NCI-H510A treated with DMSO at 0.1 percent for 48 hours (cell line): ENCODE data around the gene TAF1C.

Experiments used
- DNase-seq: peaks from one replicate; lab custom pipeline; 2025; lab: John Stamatoyannopoulos, UW

TAF1C gene

DNA sequence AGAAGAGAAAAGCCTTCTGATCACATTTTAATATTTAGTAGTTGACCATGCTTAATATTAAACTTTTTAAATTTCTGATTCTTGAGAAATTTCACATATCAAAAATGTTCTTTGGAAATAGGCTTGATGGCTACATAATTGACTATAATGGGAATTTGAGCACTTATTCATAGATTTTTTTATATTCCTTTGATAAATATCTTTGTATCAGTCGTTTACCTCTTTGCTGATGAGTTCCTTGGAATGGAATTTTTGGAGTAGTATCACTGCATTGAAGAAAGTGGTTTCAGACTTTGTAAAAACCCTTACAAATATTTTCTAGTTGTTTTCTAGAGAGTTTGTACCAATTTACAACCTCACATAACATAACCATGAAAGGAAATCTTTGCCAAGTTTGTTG is 27.1 kb downstream of the TAF1C start:
- DNase-seq = no peak

DNA sequence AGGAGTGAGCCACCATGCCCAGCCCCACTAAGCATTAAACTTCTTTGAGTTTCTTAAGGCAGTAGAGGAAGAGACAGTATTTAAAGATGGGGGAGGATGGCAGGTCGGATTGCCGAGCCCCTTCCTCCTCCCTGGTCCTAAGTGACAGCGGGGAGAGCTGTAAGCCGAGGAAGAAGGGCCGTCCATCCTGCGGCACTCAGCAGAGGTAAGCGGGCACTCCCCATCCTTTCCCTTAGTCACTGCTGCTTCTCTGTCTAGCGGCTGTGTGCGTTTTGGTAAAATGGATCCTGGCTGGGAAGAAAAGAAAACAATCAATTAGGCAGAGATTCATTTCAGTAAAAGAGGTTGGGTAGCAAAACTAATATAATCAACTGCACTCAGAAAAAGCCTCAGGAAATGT is 27.9 kb downstream of the TAF1C start:
- no peak for DNase-seq

DNA sequence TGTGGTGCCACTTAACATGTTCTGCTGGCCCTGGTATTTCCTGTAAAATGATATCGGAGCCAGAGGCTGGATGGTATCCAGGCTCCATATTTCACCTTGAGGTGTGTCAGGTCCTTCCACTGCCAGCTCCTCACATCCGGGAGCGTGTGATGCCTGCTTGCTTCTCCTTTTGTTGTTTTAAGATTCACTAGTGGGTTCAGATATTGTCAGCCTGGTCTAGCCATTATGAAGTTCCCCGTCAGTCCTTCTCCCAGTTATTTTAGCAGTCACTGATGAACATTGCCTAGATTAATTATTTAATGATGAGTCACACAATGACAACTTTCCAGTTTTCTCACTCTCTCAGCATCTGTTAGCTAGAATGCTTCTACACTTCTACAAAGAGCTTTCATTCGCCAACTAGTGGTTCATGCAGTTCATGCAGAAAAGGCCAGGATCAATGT is 30.5 kb downstream of the TAF1C start:
- DNase-seq = no peak

DNA sequence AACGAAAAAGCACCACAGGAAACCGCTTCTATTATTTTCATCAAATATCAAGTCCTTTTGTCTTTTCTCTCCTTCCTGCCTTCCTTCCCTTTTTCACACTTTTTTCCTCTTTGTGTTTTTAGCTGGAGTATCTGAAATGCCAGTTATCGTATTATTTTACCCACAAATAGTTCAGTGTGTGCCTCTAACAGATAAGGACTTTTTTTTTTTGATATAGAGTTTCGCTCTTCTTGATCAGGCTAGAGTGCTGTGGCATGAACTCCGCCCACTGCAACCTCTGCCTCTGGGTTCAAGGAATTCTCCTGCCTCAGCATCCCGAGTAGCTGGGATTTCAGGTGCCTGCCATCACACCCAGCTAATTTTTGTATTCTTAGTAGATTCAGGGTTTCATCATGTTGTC is 31.1 kb downstream of the TAF1C start:
- no peak for DNase-seq

DNA sequence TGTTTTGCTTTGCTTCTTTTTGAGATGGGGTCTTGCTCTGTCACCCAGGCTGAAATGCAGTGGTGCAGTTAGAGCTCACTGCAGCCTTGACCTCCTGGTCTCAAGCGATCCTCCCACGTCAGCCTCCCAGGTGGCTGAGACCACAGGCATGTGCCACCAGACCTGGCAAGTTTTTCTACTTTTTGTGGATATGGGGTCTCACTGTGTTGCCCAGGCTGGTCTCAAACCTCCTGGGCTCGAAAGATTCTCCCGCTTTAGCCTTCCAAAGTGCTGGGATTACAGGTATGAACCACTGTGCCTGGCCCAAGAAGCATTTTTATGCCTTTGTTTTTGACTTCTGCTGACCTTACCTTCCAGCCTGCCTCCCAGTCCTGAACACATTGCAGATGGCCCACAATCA is 31.6 kb downstream of the TAF1C start:
- no peak for DNase-seq

DNA sequence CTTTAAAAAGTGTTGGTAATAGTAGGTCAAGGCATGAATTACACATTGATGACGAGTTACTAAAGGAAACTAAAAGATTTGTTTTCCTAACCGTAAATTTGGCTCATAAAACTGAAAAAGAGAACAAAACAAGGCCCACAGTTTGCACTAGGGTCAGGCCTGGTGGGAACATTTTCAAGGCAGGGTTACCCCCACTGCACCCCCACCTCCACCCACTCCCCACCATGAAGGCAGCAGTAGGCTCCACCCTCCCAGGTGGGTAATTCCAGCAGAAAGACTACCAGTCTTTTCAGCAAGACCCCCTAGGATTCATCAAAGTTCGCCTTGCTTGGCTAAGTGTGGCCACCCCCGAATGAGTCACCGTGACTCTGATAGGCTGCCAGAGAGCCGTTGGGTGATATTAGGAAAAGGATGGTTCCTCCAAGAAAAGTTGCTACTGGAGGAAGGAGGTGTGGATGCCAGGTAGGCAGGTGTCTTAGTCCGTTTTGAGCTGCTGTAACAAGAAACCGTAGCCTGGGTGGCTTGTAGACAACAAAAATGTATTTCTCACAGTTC is 33.1 kb downstream of the TAF1C start:
- no peak for DNase-seq

DNA sequence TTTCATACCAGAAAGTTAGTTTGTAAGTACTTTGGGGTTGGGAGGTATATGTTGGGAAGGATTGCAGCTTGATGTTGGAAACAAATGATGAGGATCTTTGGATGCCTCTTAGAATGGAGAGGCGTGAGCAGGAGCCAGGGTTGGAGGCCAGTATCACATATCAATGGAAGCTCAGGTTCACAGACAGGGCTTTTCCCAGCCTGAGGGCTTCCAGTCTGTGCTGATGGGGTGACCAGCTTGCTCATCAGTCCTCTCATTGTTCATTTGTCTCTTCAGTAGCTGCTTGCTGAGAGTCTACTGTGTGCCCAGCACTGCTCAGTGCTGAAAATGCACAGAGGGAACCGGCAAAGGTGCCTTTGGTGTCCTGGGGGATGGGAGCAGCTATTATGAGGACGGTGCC is 35.9 kb downstream of the TAF1C start:
- no peak for DNase-seq

DNA sequence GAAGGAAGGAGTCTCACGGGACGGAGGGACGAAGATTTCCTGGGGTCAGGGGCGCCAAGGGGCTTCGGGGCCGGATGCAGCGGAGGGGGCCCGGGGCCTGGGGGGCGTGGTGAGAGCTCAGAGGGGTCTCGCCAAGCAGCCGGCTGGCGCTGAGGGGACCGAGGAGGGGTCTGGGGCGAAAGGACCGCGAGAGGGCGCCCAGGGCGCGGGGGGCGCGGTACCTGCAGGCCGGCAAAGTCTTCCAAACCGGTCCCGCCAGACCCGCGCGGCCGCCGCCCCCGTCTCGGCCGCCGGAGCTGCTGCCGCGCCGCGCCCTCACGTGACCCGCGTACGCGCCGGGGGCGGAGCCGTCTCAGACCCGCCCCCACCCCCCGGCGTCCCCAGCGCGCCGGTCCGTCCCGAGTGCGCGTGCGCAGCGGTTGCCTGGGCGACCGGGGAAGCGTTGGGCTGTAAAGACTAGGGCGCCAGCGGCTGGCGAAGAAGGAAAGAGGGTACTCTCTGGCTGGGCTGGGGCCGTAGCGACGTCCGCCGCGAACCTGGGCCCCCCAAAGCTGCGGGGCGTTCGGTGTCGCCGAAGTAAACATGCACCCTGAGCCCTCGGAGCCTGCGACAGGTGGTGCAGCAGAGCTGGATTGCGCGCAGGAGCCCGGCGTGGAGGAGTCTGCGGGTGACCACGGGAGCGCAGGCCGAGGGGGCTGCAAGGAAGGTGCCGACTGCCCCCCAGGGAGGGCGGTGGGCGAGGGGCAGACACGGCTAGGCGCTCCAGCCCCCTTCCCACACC is 41.8 kb downstream of the TAF1C start, which contains the start of the genes DNAAF1 and HSDL1:
Gene DNAAF1 (plus strand): TSS at position 450 of the 781 bp plus-strand sequence. CDS start 133 bp downstream, at position 583.
Gene HSDL1 (minus strand): TSS at position 319 of the 781 bp plus-strand sequence. CDS start 13,856 bp downstream, outside the sequence.
- DNase-seq = peak; percentile 77

DNA sequence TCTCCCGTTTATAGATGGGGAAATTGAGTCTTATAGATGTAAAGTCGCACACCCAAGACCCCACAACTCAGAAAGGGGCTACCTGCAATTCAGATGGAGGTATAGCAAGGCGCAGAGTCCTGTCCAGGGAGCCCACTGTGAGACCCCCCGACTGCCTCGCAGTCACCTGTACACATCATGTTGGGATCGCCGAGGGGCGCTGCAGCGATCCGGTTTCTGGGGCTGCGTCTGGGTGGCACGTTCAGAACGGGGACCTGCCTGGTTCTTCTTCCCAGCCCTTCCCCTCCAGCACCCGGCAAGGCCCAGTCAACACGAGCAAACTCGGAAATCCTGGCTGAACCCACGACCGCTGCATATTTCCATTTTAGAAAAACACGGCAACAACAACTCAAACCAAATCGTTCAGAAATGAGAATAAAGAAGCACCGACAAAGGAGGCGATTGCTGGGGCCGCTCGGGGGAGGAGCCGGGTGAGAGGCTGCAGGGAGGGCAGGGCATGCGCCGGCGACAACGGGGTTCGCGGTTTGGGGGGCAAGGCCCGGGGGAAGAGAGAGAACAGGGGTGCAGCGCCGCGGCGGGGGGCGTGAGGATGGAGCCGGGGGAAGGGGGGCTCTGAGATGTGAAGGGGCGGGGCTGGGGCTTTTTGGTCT is 42.5 kb downstream of the TAF1C start:
- DNase-seq = peak; percentile 25

DNA sequence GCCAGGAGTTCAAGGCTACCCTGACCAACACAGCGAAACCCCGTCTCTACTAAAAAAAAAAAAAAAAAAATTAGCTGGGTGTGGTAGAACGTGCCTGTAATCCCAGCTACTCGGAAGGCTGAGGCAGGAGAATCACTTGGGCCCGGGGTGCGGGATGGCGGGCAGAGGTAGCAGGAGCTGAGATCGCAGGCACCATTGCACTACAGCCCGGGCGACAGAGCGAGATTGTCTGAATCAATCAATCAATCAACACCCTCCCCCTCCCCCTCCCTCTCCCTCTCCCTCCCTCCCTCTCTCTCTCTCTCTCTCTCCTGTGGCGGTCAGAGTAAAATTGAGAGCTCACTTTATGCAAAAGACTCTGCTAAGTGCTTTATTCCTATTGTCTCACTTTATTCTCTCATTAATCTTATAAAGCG is 43.1 kb downstream of the TAF1C start:
- DNase-seq = peak; percentile 38

DNA sequence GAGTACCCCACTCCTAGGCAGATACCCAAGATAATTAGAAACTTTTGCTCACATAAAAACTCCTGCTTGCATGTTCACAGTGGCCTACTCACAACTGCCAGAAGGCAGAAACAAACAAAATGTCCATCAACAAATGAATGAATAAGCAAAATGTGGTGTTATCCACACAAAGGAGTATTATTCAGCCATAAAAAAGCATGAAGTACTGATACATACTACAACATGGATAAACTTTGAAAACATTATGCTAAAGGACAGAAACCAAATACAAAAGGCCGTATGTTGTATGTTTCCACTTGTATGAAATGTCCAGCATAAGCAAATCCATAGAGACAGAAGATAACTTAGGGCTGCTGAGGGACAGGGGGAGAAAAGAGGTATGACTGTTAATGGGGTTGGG is 43.8 kb downstream of the TAF1C start:
- no peak for DNase-seq

DNA sequence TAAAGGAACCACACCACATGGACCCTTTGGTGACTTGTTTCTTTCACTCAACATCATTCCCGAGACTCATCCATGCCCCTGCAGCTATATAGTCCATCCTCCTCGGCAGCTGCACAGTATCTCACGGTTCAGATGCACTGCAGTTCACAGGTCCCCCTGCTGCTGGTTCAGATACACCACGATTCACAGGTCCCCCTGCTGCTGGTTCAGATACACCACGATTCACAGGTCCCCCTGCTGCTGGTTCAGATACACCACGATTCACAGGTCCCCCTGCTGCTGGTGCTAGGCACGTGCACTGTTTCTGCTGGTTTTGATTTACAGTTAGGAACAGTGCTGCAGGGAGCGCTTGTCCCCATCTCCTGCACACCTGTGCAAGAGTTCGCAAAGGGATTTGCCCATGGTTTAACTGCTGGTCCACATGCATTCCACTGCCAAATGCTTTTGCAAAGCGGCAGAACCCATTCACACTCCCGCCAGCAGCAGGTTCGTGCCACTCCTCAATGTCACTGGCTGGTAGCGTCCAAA is 45.6 kb downstream of the TAF1C start:
- peak; percentile 14 for DNase-seq

DNA sequence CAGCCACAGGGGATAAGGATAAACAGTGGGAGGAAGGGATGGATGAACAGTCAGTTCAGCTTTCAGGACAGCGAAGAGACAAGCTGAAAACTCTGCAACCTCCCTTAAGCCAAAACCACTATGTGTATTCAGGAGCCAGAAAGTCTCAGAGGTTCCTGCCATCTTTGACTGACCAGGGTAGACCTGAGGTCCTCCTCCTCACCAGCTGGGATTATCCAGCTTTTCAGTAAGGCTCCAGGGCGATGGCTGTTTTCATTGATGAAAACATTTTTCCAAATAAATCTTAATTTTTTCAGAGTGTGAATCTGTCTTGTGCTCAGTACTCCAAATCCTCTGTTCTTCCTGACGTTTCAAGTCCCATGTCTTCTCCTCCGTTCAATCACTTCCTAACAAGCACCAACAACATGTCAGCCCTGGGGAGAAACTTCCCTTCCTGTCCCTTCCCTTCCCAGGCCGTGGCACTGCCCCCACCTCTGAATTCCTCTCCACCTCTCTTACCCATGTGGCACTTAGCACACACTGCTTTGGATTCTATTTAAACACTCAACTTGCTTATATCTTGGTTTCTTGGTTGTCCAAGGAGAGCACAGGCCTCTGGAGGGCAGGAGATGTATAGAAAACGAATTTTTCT is 47.1 kb downstream of the TAF1C start:
- DNase-seq = no peak

DNA sequence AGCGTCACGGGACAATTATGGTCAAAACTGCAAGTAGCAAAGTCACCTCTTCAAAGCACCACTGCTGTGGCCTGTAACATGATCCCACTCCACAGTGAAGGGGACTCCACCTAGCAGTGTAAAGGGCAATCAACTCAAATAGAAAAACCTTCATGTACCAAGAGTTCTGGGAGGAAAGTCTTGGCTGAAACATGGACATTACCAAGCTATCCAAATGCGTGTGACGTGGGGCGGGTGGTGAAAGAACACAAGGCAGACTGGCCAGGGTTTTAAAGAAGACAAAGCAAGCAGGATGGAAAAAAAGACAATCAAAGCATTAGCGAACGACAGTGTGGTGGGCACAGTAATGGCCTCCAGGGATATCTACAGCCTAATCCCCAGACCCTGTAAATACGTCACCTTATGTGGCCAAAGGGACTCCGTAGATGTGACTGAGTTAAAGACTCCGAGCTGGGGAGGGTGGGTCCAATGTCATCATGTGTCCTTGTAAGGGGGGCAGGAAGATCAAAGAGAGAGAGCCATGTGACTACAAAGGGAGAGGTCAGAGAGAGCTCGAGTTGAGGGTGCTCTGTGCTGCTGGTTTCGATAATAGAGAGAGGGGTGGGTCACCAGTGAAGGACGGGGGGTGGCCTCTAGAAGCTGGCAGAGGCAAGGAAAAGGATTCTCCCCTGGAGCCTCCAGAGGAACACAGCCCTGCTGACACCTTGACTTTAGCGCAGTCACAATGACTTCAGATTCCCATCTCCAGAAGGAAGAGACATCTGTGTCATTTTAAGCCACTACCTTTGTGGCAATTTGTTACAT is 47.8 kb downstream of the TAF1C start:
- peak; percentile 96 for DNase-seq

DNA sequence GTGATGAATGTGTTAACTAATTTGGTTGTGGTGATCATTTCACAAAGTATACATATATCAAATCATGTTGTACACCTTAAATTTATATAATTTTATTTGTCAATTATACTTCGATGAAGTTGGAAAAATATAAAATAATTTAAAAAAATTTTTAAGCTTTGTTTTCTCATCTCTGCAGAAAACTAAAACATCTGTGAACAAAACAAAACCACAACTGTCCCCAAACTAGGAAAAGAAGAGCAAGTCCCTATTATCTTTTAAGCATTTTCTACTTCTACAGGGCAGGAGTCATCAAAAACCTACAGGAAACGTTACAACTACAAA is 48.4 kb downstream of the TAF1C start:
- DNase-seq = no peak

DNA sequence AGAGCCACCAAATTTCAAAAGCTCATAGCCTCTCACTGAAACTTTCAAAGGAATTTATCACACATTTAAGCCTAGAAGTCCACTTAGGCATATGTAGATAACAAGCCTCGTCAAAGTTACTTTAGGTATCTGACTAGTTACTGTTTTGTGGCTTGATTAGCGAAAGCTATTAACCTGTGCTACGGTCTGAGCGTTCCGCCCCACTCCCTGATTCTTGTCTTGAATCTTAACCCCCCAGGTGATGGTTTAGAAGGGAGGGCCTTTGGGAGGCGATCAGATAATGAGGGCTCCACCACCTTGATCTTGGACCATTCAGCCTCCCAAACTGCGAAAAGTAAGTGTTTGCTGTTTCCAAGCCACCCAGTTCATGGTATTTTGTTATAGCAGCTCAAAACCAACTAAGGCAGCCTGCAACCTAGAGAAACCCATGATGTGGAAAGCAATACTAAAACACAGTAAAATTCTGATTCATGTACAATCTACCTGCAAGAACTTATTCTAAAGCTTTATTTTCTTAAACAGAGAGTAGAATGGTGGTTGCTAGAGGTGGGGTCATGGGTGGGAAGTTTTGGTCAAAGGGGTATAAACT is 49.0 kb downstream of the TAF1C start:
- DNase-seq = no peak

DNA sequence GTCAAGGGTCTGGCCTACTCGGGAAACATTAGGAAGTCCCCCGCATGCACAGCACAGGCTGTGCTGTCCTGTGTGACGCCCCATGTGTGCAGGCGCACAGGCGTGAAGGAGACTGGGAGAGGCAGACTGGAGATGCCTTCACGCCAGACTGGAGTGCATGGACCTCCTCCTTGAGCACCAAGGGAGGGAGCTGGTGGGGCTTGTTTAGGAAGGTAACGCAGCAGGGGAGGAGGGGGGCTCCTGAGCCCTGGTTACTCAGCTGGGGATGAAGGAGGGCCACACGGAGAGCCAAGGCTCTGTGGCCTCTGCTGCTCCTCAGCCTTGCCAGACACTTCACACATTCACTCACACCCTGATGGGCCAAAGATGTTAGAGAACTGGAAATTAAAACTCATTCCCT is 49.6 kb downstream of the TAF1C start:
- no peak for DNase-seq

DNA sequence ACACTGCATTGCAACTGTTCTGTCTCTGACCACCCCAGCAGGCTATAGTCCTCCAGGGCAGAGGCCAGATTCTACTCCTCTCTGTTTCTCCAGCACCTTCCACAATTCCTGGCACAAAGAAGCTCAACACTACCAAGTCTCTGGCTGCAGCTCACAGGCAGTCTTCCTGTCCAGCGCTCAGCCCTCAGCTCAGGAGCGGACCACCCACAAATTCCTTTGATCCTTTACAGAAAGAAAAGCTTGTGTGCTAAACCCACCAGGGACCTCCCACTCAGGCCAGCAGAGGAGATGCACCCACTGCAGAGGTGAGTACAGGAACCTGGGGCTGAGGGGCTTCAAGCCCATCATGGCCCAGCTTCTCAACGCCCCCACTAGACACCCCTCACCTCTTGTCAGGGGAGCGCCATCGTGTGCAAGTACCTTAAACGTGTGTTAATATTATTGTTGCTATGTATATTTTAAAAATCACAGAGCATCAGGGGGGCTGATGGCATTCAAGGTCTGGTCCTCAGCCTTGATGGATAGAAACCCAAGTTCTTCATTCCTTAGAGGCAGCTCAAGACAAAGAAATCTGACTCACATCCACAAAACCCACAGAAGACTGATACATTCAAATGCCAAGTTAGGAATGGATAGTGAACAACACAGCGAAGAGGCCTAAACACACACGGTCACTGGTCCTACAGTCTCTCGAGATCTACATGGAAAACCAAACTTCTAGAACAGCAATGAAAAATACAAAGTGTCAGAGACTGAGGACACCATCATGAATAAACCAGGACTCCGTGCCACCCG is 50.3 kb downstream of the TAF1C start:
- no peak for DNase-seq

DNA sequence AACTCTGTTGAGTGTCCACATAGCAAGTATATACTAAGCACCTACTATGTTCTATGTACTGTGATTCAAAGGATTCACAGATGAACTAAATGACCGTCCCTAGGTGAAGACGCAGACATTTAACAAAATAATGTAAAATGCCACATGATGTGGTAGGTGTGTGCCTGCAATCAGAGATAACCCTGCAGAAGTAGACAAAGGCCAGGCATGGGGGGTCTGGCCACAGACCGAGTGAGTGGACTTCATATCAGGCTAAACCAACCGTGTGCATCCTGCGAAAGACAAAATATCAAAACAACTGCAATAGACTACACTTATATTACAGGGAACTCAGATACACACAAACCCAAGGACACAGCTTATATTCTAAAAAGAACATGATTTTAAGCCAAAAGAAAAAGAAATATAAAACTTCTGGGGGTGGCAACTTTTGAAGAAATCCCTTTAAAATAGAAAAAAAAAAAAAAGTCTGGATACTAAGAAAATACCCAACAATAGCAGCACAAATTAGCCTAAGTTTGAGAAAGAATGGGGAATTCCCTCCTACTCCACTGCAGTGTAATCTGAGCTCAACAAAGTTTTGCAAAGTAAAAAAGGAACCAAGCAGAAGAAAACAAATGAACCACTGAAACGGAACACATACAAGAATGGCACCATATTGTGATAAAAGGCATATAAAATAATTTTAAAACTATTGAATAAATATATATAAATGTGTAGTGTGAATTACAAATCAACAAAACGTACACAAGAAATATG is 54.2 kb downstream of the TAF1C start:
- DNase-seq = no peak

DNA sequence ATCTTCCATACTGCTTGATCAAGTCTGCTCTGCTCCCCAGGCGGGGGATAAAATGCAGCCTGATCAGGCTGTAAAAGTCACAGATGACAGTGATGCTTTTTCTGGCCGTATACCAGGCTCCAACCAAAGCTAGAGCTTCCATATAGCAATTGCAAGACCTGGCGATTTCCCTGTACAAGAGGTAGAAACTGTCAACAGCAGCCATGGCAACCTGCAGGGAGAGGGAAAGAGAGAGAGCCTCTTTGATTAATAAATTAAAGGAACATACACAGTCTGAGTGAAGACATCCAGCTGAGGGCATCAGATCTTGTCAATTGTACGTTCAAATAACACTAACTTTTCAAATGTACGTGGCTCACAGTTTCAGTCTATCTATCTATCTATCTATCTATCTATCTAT is 55.7 kb downstream of the TAF1C start:
- no peak for DNase-seq
